Sigmoid colon (tissue), 3 donors: ENCODE measurements around the gene GET4.

ENCODE experiments used
- POLR2A ChIP-seq, 2 donors: fragments of 450-650 bp; IDR thresholded peaks; one replicate each; pipeline ENCODE4 v1.6.1; 2016; ENCODE audit warnings: antibody characterized with exemption in 2 of 2, mild to moderate bottlenecking in 2 of 2, moderate library complexity in 2 of 2
- TF ChIP-seq, protein P1 (sequence below), 4 experiments: fragments of 450-650 bp in 3 of 4; fragments of 200-600 bp in 1 of 4; IDR thresholded peaks; one replicate each; pipeline ENCODE4 v1.5.1; 2016 to 2019; ENCODE audit warnings: antibody characterized with exemption in 4 of 4, mild to moderate bottlenecking in 3 of 4, moderate library complexity in 2 of 4

DNA sequence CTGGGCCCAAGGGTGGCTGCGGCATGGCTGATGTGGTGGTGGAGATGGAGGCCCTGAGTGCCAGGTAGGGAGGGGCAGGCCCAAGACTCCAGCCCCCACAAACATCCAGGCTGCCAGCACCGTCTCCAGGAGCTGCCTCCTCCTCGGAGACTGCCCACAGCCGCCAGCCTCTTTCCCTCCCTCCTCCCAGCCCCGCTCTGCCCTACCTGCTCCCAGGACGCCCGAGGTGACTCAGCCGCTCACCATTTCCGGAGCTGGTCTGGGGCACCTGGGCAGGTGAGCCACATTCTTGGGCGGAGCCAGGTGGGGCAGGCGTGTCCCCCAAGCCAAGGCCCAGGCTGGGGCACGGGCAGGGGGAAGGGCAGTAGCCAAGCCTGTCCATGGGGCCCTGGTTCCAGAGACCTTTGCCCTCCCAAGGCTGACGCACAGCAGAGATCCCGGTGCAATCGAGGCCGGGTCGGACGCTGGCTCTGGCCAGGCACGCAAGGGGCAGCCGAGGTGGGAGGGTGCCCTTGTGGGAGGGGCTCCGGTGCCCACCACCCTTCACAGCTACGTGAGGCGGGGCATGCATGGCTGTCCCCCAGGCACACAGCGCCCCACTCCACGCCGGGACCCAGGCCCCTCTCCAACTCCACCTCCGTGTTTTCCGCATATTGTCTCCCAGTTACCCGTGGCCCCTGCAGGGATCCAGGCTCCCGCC lies 69.4 kb downstream of the GET4 start:
- TF ChIP-seq, protein P1, sequence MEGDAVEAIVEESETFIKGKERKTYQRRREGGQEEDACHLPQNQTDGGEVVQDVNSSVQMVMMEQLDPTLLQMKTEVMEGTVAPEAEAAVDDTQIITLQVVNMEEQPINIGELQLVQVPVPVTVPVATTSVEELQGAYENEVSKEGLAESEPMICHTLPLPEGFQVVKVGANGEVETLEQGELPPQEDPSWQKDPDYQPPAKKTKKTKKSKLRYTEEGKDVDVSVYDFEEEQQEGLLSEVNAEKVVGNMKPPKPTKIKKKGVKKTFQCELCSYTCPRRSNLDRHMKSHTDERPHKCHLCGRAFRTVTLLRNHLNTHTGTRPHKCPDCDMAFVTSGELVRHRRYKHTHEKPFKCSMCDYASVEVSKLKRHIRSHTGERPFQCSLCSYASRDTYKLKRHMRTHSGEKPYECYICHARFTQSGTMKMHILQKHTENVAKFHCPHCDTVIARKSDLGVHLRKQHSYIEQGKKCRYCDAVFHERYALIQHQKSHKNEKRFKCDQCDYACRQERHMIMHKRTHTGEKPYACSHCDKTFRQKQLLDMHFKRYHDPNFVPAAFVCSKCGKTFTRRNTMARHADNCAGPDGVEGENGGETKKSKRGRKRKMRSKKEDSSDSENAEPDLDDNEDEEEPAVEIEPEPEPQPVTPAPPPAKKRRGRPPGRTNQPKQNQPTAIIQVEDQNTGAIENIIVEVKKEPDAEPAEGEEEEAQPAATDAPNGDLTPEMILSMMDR (IDR thresholded peaks at IDR 0.05) = no peak
- TF ChIP-seq POLR2A (IDR thresholded peaks at IDR 0.05) = peak in 1 of 2 donors; percentile 77
